Measurements from ENCODE around the gene CAPZB.

Gene CAPZB

GRCh38 chr1:19481826-19482398 is 3.4 kb downstream of the CAPZB start:
- no peaks in the 10 kb centered on the region for H3K9me3 ChIP-seq (ENCODE audit: control insufficient read depth, low read length)
- peaks cover 58% of the 10 kb centered on the region for H3K36me3 ChIP-seq (ENCODE audit: control insufficient read depth, insufficient read depth, low read length)
- H3K27ac ChIP-seq (ENCODE audit: low read depth, low read length, severe bottlenecking), result no peak overlapping the region
- H3K4me3 ChIP-seq (ENCODE audit: extremely low read depth, insufficient read depth, low read length, poor library complexity, severe bottlenecking), result no peak overlapping the region
- peaks cover 35% of the 10 kb centered on the region for H3K4me1 ChIP-seq (ENCODE audit: control insufficient read depth, insufficient read depth, low read length, poor library complexity, severe bottlenecking)
- 77 to 89% methylated on average over 1 of the region's 4 CpGs for WGBS, 2 experiments (ENCODE audit: insufficient coverage in 2 of 2)

GRCh38 chr1:19480282-19480681 is 5.1 kb downstream of the CAPZB start:
- Histone ChIP-seq H3K27ac (ENCODE audit: low read depth, low read length, severe bottlenecking) (no peak overlapping the region), H3K36me3 (ENCODE audit: control insufficient read depth, insufficient read depth, low read length) (peaks cover 71% of the 10 kb centered on the region), H3K4me1 (ENCODE audit: control insufficient read depth, insufficient read depth, low read length, poor library complexity, severe bottlenecking) (peaks cover 38% of the 10 kb centered on the region), H3K4me3 (ENCODE audit: extremely low read depth, insufficient read depth, low read length, poor library complexity, severe bottlenecking) (no peak overlapping the region), H3K9me3 (ENCODE audit: control insufficient read depth, low read length) (no peaks in the 10 kb centered on the region)
- WGBS, 2 experiments (ENCODE audit: insufficient coverage in 2 of 2), result 90 to 93% methylated on average over 5 to 6 of the region's 6 CpGs

- H3K9me3 ChIP-seq (ENCODE audit: control insufficient read depth, low read length), result no peaks in the 10 kb centered on the region
- H3K4me1 ChIP-seq (ENCODE audit: control insufficient read depth, insufficient read depth, low read length, poor library complexity, severe bottlenecking), result peaks cover 38% of the 10 kb centered on the region
- H3K27ac ChIP-seq (ENCODE audit: low read depth, low read length, severe bottlenecking), result no peak overlapping the region
- 43 to 49% methylated on average over 2 to 5 of the region's 6 CpGs for WGBS, 2 experiments (ENCODE audit: insufficient coverage in 2 of 2)
- peaks cover 76% of the 10 kb centered on the region for H3K36me3 ChIP-seq (ENCODE audit: control insufficient read depth, insufficient read depth, low read length)
- H3K4me3 ChIP-seq (ENCODE audit: extremely low read depth, insufficient read depth, low read length, poor library complexity, severe bottlenecking), result no peak overlapping the region
Measured at GRCh38 chr1:19479351-19480120, 5.8 kb downstream of the CAPZB start.

- Histone ChIP-seq H3K9me3 (ENCODE audit: control insufficient read depth, low read length) (no peaks in the 10 kb centered on the region), H3K4me3 (ENCODE audit: extremely low read depth, insufficient read depth, low read length, poor library complexity, severe bottlenecking) (no peak overlapping the region), H3K36me3 (ENCODE audit: control insufficient read depth, insufficient read depth, low read length) (peaks cover 78% of the 10 kb centered on the region), H3K27ac (ENCODE audit: low read depth, low read length, severe bottlenecking) (no peak overlapping the region), H3K4me1 (ENCODE audit: control insufficient read depth, insufficient read depth, low read length, poor library complexity, severe bottlenecking) (peaks cover 29% of the 10 kb centered on the region)
- 82 to 88% methylated on average over 8 to 9 of the region's 9 CpGs for WGBS, 2 experiments (ENCODE audit: insufficient coverage in 2 of 2)
Measured at GRCh38 chr1:19478322-19478721, 7.0 kb downstream of the CAPZB start.

- 90 to 94% methylated on average over 7 to 11 of the region's 11 CpGs for WGBS, 2 experiments (ENCODE audit: insufficient coverage in 2 of 2)
- H3K9me3 ChIP-seq (ENCODE audit: control insufficient read depth, low read length), result no peaks in the 10 kb centered on the region
- H3K4me1 ChIP-seq (ENCODE audit: control insufficient read depth, insufficient read depth, low read length, poor library complexity, severe bottlenecking), result peaks cover 29% of the 10 kb centered on the region
- no peak overlapping the region for H3K4me3 ChIP-seq (ENCODE audit: extremely low read depth, insufficient read depth, low read length, poor library complexity, severe bottlenecking)
- H3K36me3 ChIP-seq (ENCODE audit: control insufficient read depth, insufficient read depth, low read length), result peaks cover 77% of the 10 kb centered on the region
- H3K27ac ChIP-seq (ENCODE audit: low read depth, low read length, severe bottlenecking), result peak overlapping the region; percentile 17
Measured at GRCh38 chr1:19477284-19478249, 7.8 kb downstream of the CAPZB start.

GRCh38 chr1:19476450-19477190 is 8.7 kb downstream of the CAPZB start:
- H3K4me3 ChIP-seq (ENCODE audit: extremely low read depth, insufficient read depth, low read length, poor library complexity, severe bottlenecking), result no peak overlapping the region
- H3K4me1 ChIP-seq (ENCODE audit: control insufficient read depth, insufficient read depth, low read length, poor library complexity, severe bottlenecking), result peaks cover 21% of the 10 kb centered on the region
- peak overlapping the region; percentile 57 for H3K27ac ChIP-seq (ENCODE audit: low read depth, low read length, severe bottlenecking)
- H3K9me3 ChIP-seq (ENCODE audit: control insufficient read depth, low read length), result no peaks in the 10 kb centered on the region
- H3K36me3 ChIP-seq (ENCODE audit: control insufficient read depth, insufficient read depth, low read length), result peaks cover 79% of the 10 kb centered on the region
- WGBS, 2 experiments (ENCODE audit: insufficient coverage in 2 of 2), result 85 to 96% methylated on average over 9 to 12 of the region's 12 CpGs

- Histone ChIP-seq H3K9me3 (ENCODE audit: control insufficient read depth, low read length) (no peaks in the 10 kb centered on the region), H3K36me3 (ENCODE audit: control insufficient read depth, insufficient read depth, low read length) (peaks cover 77% of the 10 kb centered on the region), H3K4me3 (ENCODE audit: extremely low read depth, insufficient read depth, low read length, poor library complexity, severe bottlenecking) (no peak overlapping the region), H3K27ac (ENCODE audit: low read depth, low read length, severe bottlenecking) (no peak overlapping the region), H3K4me1 (ENCODE audit: control insufficient read depth, insufficient read depth, low read length, poor library complexity, severe bottlenecking) (peaks cover 9% of the 10 kb centered on the region)
- 95 to 97% methylated on average over 11 of the region's 11 CpGs for WGBS, 2 experiments (ENCODE audit: insufficient coverage in 2 of 2)
Measured at GRCh38 chr1:19475296-19475695, 10.0 kb downstream of the CAPZB start.

GRCh38 chr1:19472174-19472573 is 13.2 kb downstream of the CAPZB start:
- no peak overlapping the region for H3K27ac ChIP-seq (ENCODE audit: low read depth, low read length, severe bottlenecking)
- H3K4me1 ChIP-seq (ENCODE audit: control insufficient read depth, insufficient read depth, low read length, poor library complexity, severe bottlenecking), result peaks cover 33% of the 10 kb centered on the region
- no peak overlapping the region for H3K4me3 ChIP-seq (ENCODE audit: extremely low read depth, insufficient read depth, low read length, poor library complexity, severe bottlenecking)
- H3K9me3 ChIP-seq (ENCODE audit: control insufficient read depth, low read length), result no peaks in the 10 kb centered on the region
- 89 to 100% methylated on average over 2 to 5 of the region's 5 CpGs for WGBS, 2 experiments (ENCODE audit: insufficient coverage in 2 of 2)
- H3K36me3 ChIP-seq (ENCODE audit: control insufficient read depth, insufficient read depth, low read length), result peaks cover 59% of the 10 kb centered on the region

GRCh38 chr1:19469004-19469403 is 16.3 kb downstream of the CAPZB start:
- Histone ChIP-seq H3K27ac (ENCODE audit: low read depth, low read length, severe bottlenecking) (peak overlapping the region; percentile 57), H3K4me1 (ENCODE audit: control insufficient read depth, insufficient read depth, low read length, poor library complexity, severe bottlenecking) (peaks cover 34% of the 10 kb centered on the region), H3K36me3 (ENCODE audit: control insufficient read depth, insufficient read depth, low read length) (peaks cover 56% of the 10 kb centered on the region), H3K9me3 (ENCODE audit: control insufficient read depth, low read length) (no peaks in the 10 kb centered on the region), H3K4me3 (ENCODE audit: extremely low read depth, insufficient read depth, low read length, poor library complexity, severe bottlenecking) (no peak overlapping the region)
- 89 to 91% methylated on average over 4 to 6 of the region's 7 CpGs for WGBS, 2 experiments (ENCODE audit: insufficient coverage in 2 of 2)

- Histone ChIP-seq H3K36me3 (ENCODE audit: control insufficient read depth, insufficient read depth, low read length) (peaks cover 56% of the 10 kb centered on the region), H3K27ac (ENCODE audit: low read depth, low read length, severe bottlenecking) (peak overlapping the region; percentile 57)
- WGBS, 2 experiments (ENCODE audit: insufficient coverage in 2 of 2), result 88 to 89% methylated on average over 9 to 10 of the region's 15 CpGs
Measured at GRCh38 chr1:19468397-19468956, 16.9 kb downstream of the CAPZB start.

More at GRCh38 chr1:19468397-19468956, 16.9 kb downstream of the CAPZB start:
- Histone ChIP-seq H3K4me3 (ENCODE audit: extremely low read depth, insufficient read depth, low read length, poor library complexity, severe bottlenecking) (no peak overlapping the region), H3K4me1 (ENCODE audit: control insufficient read depth, insufficient read depth, low read length, poor library complexity, severe bottlenecking) (peaks cover 34% of the 10 kb centered on the region), H3K9me3 (ENCODE audit: control insufficient read depth, low read length) (no peaks in the 10 kb centered on the region)

Measured in mesodermal cell (in vitro differentiated cells).